ENCODE results near the gene MAT2B. TPM values are rescaled to one million over a fixed set of nuclear protein-coding genes. Genes with fewer than 3 reads are reported as not detected.

MAT2B gene
- total and polyA plus RNA-seq, 2 of the 8 experiments (the other 6 are each of a cell fraction or from before 2014, with no cell fraction given) = 33.9 to 65.2 TPM

DNA sequence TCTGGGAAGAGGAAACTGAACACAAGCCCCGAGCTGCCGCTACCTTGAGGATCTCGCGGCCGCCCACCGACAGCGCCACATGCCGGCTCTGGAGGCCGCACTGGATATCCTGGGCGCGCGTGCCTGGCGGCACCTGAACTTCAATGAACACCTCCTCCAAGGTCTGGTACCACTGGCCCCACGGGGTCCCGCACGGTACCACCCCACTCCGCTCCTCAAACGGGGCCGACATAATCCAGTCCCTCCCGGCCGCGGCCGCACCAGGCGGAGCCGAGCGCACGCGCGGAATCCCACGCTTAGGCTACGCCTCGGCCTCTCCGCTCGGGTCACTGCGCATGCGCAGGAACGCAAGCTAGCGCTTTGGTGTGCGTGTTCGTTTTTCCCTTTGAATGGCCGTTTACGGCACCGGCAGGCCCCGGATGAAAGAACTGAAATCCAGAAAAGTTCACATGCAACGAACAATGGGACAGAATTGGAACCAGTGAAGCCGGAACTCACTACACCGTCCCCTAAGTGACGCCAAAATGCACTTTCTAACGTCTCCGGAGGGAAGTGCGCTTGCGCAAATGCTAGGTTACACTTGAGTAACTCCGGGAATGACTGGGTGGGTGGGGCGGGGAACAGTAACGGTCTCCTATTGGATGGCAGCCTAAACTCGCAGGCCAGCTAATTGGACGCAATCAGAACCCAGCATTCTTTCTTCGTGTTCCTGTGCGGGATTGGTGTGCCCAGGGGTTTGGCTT lies 45.4 kb upstream of the MAT2B start, which contains the start of gene NUDCD2:
NUDCD2 (minus strand) TSS at position 284 of the 743 bp plus-strand sequence; CDS start at position 232, 52 bp downstream.
- Histone ChIP-seq H3K27ac (ENCODE audit: low read depth, low read length) (peak within 1 kb of the TSS; percentile 99), H3K4me3 (ENCODE audit: extremely low read depth in 1 of 4, insufficient read depth in 2 of 4, low read depth in 3 of 4, low read length in 4 of 4) (peak within 1 kb of the TSS; percentile 93 to 99 (median 98)), H2AK5ac (ENCODE audit: low read depth, low read length) (no peak within 1 kb of the TSS), H3K79me2 (ENCODE audit: control insufficient read depth in 1 of 2, insufficient read depth in 2 of 2, low read length in 2 of 2) (peaks cover 5 to 48% of the 10 kb centered on the region in 2 experiments; a peak in 3 of 4 replicates), H3K4ac (replicated peaks; ENCODE audit: insufficient read length, low read depth, low read length) (peak within 1 kb of the TSS; percentile 95), H3K23ac (ENCODE audit: insufficient read length) (no peak within 1 kb of the TSS), H3K4me2 (ENCODE audit: insufficient read depth in 1 of 2, low read depth in 2 of 2, low read length in 2 of 2) (peak within 1 kb of the TSS; percentile 64 to 86), H2BK20ac (ENCODE audit: low read length) (0 out of 2 replicates have a peak within 1 kb of the TSS, but pooled peaks have one; percentile 11), H4K91ac (replicated peaks; ENCODE audit: insufficient read length, low read length) (peak within 1 kb of the TSS; percentile 92), H3K18ac (ENCODE audit: extremely low read depth, low read length) (peak within 1 kb of the TSS; percentile 89), H2BK12ac (ENCODE audit: low read depth, low read length) (peak within 1 kb of the TSS; percentile 29; the same call in 1 of the 2 replicates), H4K8ac (ENCODE audit: extremely low read depth, insufficient read depth, low read length) (peak within 1 kb of the TSS; percentile 98), H2BK120ac (replicated peaks; ENCODE audit: low read depth, low read length) (peak within 1 kb of the TSS; percentile 36), H3K14ac (ENCODE audit: insufficient read length) (no peak within 1 kb of the TSS), H4K5ac (ENCODE audit: insufficient read length, low read depth, low read length) (peak within 1 kb of the TSS; percentile 96), H2AFZ (ENCODE audit: low read length) (peak within 1 kb of the TSS; percentile 96), H3K9ac (replicated peaks in 1 of 4; ENCODE audit: extremely low read depth in 1 of 4, low read depth in 3 of 4, low read length in 3 of 4) (peak within 1 kb of the TSS; percentile 63 to 98 (median 96)), H3K56ac (replicated peaks; ENCODE audit: insufficient read length, low read depth, low read length) (peak within 1 kb of the TSS; percentile 97), H2BK5ac (ENCODE audit: low read depth, low read length) (peak within 1 kb of the TSS; percentile 91), H3K4me1 (replicated peaks in 1 of 4; ENCODE audit: control insufficient read depth in 3 of 4, insufficient read depth in 4 of 4, low read length in 3 of 4) (peaks cover 0 to 7% (median 2%) of the 10 kb centered on the region in 4 experiments; a peak in 4 of 7 replicates), H3K9me3 (ENCODE audit: insufficient read depth in 2 of 2, low read depth in 1 of 2, low read length in 1 of 2) (no peaks in the 10 kb centered on the region), H3K79me1 (ENCODE audit: low read depth, low read length) (no peaks in the 10 kb centered on the region; the same call in 1 of the 2 replicates), H3K36me3 (ENCODE audit: control insufficient read depth in 2 of 4, insufficient read depth in 4 of 4, low read length in 3 of 4) (peaks cover 2 to 26% (median 7%) of the 10 kb centered on the region in 4 experiments; a peak in 4 of 8 replicates), H3K23me2 (ENCODE audit: low read depth, low read length) (peaks cover 6% of the 10 kb centered on the region), H3K27me3 (replicated peaks in 1 of 4; ENCODE audit: control insufficient read depth in 3 of 4, extremely low read depth in 1 of 4, insufficient read depth in 3 of 4, low read length in 3 of 4) (no peaks in the 10 kb centered on the region), H2BK15ac (ENCODE audit: low read length) (no peak within 1 kb of the TSS), H4K20me1 (replicated peaks in 1 of 2; ENCODE audit: control insufficient read depth in 1 of 2, insufficient read depth in 2 of 2, low read length in 2 of 2) (no peaks in the 10 kb centered on the region)
- ChIA-PET POLR2A (ENCODE audit: partially characterized antibody) (interaction anchor here (0.9 to 9.6 kb wide), 20 partner anchors 10 to 74 kb away, joined by 3 to 189 read pairs (median 8); partner anchors contain the start of genes CCNG1 and MAT2B), CTCF (ENCODE audit: partially characterized antibody) (interaction anchor here (0.7 to 1.9 kb wide), 5 partner anchors 12 to 113 kb away, joined by 3 to 8 read pairs (median 3); no protein-coding TSS in a partner anchor)
- 2% methylated on average over 59 of the region's 59 CpGs; no CpG with 5 or more reads in 1 of the 2 experiments for WGBS, 2 experiments (ENCODE audit: extremely low coverage in 1 of 2, insufficient coverage in 1 of 2, insufficient read length in 1 of 2, insufficient replicate concordance in 2 of 2, low coverage in 1 of 2, low lambda C conversion rate in 2 of 2, missing lambda C conversion rate in 1 of 2)
- FAIRE-seq = peak; percentile 90
- DNase-seq (ENCODE audit: low read depth in 1 of 2, low spot score in 2 of 2) = peak; percentile 96 to 97
- TF ChIP-seq NANOG (IDR thresholded peaks at IDR 0.05; ENCODE audit: insufficient read depth, low read depth, low read length, poor library complexity, severe bottlenecking) (no peak), GABPA (IDR thresholded peaks at IDR 0.05; ENCODE audit: borderline replicate concordance, insufficient read depth, low read length) (no peak), TEAD4 (IDR thresholded peaks at IDR 0.05; ENCODE audit: low read depth, low read length) (no peak; the same call in 1 of the 2 replicates), TBP (IDR thresholded peaks at IDR 0.05; ENCODE audit: low read depth, low read length) (peak; percentile 73)
